GM12873 (cell line): ENCODE results near the gene VPS9D1.

ENCODE experiments used
- CTCF ChIP-seq: IDR thresholded peaks from 2 replicates; pipeline ENCODE4 v1.5.1; 2012; ENCODE audit warnings: low read depth, mild to moderate bottlenecking, moderate library complexity, low read length, control low read depth; ENCODE audit not compliant: insufficient read depth; ENCODE audit errors: missing control alignments

The VPS9D1 gene

GRCh38 chr16:89716493-89716892 lies 4.2 kb downstream of the VPS9D1 start:
- TF ChIP-seq CTCF: no peak

GRCh38 chr16:89712274-89712781 lies 8.4 kb downstream of the VPS9D1 start:
- TF ChIP-seq CTCF: no peak

- no peak for TF ChIP-seq CTCF
Measured at GRCh38 chr16:89711601-89712273, 9.0 kb downstream of the VPS9D1 start.

- no peak for TF ChIP-seq CTCF
Measured at GRCh38 chr16:89710709-89711564, 9.8 kb downstream of the VPS9D1 start.

GRCh38 chr16:89709716-89710432 lies 10.8 kb downstream of the VPS9D1 start:
- TF ChIP-seq CTCF: no peak

- no peak for TF ChIP-seq CTCF
Measured at GRCh38 chr16:89709166-89709565, 11.5 kb downstream of the VPS9D1 start.

GRCh38 chr16:89708481-89708931 lies 12.2 kb downstream of the VPS9D1 start:
- no peak for TF ChIP-seq CTCF
